Kidney epithelial cell (primary cell): ENCODE measurements around the gene CCDC200. TPM values are rescaled to one million over a fixed set of nuclear protein-coding genes. Genes with fewer than 3 reads are reported as not detected.
A peak's percentile ranks its signal among the peaks of the same experiment; 100 is the strongest.
"Not testable (repeated sequence)": the region's sequence is repeated elsewhere in the genome, so short reads cannot be mapped to it uniquely, and the experiment has no call there.

Source experiments
- DNase-seq: peaks from one replicate; pipeline ENCODE4 v3.0.0-alpha.2; 2010; ENCODE audit warnings: low read depth
- H3K27me3 ChIP-seq: 2 replicates; pipeline ENCODE4 v1.6.0; 2011; ENCODE audit warnings: low read length; ENCODE audit not compliant: control insufficient read depth, insufficient read depth
- H3K36me3 ChIP-seq: 2 replicates; pipeline ENCODE4 v1.5.1; 2011; ENCODE audit warnings: low read length; ENCODE audit not compliant: control insufficient read depth, insufficient read depth
- H3K4me3 ChIP-seq: 2 replicates; pipeline ENCODE4 v1.5.1; 2011; ENCODE audit warnings: low read depth, mild to moderate bottlenecking, control low read depth, low read length
- total RNA-seq: library from RNA; depleted of rRNA; stranded (reverse); fragments of >200 nt; gene quantifications from 2 replicates; pipeline ENCODE4 v1.2.3, GENCODE V29; 2015
- TF ChIP-seq, protein P1 (sequence below): IDR thresholded peaks from 2 replicates; pipeline ENCODE4 v1.5.1; 2011; ENCODE audit warnings: mild to moderate bottlenecking, moderate library complexity, low read length, control low read depth, inconsistent platforms; ENCODE audit not compliant: insufficient read depth, poor library complexity, severe bottlenecking

The CCDC200 gene
- total RNA-seq, 1 donor from 2014 or later = not detected

DNA sequence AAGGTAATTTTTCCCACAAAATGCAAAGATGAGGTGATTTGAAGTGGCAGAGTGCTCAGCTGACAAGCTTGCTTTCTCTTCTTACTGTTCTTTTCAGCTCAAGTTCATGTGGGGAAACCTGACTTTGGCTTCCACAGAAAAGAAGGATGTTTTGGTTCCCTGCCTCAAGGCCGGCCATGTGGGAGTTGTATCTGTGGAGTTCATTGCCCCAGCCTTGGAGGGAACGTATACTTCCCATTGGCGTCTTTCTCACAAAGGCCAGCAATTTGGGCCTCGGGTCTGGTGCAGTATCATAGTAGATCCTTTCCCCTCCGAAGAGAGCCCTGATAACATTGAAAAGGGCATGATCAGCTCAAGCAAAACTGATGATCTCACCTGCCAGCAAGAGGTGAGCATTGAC, 35.2 kb downstream of the CCDC200 start:
- peaks cover 9% of the 10 kb centered on the region for H3K36me3 ChIP-seq

DNA sequence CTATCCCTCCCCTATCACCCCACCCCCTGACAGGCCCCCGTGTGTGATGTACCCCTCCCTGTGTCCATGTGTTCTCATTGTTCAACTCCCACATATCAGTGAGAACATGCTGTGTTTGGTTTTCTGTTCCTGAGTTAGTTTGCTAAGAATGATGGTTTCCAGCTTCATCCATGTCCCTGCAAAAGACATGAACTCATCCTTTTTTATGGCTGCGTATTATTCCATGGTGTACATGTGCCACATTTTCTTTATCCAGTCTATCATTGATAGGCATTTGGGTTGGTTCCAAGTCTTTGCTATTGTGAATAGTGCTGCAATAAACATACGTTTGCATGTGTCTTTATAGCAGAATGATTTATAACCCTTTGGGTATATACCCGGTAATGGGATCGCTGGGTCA, 41.8 kb downstream of the CCDC200 start:
- not testable (repeated sequence) for H3K27me3 ChIP-seq, H3K36me3 ChIP-seq, H3K4me3 ChIP-seq, DNase-seq

More for the DNA sequence above, 35.2 kb downstream of the CCDC200 start:
- no peaks in the 10 kb centered on the region for H3K27me3 ChIP-seq
- TF ChIP-seq, protein P1, sequence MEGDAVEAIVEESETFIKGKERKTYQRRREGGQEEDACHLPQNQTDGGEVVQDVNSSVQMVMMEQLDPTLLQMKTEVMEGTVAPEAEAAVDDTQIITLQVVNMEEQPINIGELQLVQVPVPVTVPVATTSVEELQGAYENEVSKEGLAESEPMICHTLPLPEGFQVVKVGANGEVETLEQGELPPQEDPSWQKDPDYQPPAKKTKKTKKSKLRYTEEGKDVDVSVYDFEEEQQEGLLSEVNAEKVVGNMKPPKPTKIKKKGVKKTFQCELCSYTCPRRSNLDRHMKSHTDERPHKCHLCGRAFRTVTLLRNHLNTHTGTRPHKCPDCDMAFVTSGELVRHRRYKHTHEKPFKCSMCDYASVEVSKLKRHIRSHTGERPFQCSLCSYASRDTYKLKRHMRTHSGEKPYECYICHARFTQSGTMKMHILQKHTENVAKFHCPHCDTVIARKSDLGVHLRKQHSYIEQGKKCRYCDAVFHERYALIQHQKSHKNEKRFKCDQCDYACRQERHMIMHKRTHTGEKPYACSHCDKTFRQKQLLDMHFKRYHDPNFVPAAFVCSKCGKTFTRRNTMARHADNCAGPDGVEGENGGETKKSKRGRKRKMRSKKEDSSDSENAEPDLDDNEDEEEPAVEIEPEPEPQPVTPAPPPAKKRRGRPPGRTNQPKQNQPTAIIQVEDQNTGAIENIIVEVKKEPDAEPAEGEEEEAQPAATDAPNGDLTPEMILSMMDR = no peak
- H3K4me3 ChIP-seq = no peak overlapping the region
- no peak for DNase-seq

DNA sequence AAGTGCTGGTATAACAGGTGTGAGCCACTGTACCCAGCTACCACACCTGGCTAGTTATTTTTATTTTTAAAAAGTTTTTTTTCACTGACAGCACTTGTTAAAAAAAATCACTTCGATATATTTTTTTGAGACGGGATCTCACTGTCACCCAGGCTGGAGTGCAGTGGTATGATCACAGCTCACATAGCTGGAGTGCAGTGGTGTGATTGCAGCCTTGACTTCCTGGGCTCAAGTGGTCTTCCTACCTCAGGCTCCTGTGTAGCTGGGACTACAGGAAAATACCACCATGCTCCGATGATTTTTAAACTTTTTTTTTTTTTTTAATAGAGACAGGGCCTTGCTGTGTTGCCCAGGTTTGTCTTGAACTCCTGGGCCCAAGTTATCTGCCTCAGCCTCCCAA, 44.5 kb downstream of the CCDC200 start:
- peaks cover 1% of the 10 kb centered on the region for H3K36me3 ChIP-seq
- H3K27me3 ChIP-seq = no peaks in the 10 kb centered on the region
- TF ChIP-seq, protein P1 = no peak
- no peak for DNase-seq
- H3K4me3 ChIP-seq = no peak overlapping the region

DNA sequence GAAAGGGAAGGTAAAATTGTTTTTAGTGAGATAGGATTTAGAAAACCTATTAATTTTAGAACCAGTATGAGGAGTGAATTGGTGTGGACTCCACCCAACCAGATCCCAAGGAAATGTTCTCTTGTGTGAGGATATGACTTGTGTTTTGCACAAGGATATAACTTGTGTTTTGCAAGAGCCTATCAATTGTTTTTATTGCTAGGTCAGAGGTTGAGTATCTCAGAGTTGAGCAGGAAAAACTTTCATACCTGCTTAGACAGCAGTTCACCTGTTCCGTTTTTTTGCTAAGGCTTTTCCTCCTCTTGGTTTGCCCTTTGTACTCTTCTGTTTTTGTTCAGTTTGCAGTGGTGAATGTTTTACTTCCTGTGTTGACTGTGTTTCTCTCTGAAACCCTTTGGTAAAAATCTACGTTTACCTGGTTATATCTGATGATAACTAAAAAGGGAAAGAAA, 52.3 kb downstream of the CCDC200 start:
- H3K36me3 ChIP-seq = peaks cover 1% of the 10 kb centered on the region
- no peak overlapping the region for H3K4me3 ChIP-seq
- DNase-seq = no peak
- H3K27me3 ChIP-seq = no peaks in the 10 kb centered on the region
- TF ChIP-seq, protein P1 = no peak

DNA sequence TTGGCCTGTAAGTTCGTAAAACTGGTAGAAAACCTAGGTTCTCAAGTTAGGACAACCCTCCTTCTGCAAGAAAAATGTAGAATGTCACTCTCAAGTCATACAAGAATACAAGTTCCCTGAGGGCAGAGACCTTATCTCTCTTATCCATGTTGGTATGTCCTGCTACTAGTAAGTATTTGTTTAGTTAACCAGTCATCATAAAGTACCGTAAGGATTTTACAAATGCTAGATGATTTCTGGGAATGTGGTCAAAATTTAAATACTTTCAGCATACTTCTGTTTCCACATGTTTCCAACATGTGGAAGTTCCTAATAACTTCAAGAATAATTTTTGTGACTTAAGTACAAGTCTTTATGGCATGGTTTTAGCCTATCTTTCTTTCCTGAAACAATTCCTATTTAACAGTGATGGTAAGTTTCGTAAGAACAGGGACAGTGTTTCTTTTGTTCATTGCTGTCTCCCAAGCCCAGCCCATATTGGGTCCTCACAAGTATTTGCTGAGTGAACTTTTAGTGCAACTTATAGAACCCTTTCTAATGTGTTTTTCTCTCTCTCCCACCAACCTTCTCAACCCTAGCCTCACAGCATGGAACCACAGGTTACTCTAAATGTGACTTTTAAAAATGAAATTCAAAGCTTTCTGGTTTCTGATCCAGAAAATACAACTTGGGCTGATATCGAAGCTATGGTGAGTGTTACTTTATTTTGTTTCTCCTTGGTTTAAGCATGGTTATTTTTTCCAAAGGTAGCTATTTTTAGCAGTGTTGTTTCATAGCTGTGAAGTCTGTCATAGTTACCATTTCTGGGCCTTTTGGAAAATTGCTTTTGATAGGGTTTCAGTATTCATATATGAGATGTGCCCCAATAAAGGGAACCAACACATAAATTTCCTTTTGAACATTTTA, 53.0 kb downstream of the CCDC200 start:
- TF ChIP-seq, protein P1 = no peak
- Histone ChIP-seq H3K4me3 (no peak overlapping the region), H3K36me3 (peaks cover 1% of the 10 kb centered on the region), H3K27me3 (no peaks in the 10 kb centered on the region)
- DNase-seq = no peak

DNA sequence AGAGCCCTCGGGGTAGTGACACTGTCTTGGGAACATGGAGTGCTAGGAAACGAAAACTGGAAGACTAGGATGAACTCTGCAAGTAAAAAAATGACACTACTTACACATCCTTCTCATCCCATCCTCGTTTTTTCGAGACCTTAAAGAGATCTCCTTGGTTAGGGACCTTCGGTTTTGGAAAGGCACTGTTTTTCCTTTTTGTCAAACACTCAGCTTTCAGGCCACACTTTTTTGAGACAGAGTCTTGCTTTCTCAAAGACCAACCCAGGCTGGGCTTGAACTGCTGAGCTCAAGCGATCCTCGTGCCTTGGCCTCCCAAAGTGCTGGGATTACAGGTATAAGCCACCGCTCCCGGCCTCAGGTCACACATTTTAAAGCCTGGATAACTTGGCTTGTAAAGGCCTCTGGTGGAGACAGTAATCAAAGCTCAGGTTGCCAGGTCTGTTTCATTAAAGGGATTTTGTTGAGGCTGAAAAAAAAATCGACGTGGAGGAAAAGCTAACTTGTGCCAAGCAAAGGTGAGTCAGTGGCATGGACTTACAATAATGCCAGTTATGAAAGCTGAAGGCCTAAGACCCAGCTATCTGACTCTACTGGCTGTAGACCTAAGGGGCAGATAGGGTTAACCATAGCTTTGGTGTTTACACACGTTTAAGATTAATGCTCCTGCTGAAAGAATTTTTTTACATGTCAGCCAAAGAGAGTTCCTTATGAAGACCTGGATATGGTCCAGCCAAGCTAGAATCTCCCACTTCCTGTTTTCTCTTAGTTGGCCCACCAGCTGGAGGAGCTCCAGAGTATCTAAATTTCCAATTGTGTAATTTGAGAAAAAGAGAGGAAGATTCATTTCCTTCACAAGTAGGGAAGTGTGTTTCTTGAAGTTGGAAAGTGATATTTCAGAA, 56.6 kb downstream of the CCDC200 start:
- peak; percentile 80 for DNase-seq
- TF ChIP-seq, protein P1 = peak; percentile 52
- peaks cover 1% of the 10 kb centered on the region for H3K36me3 ChIP-seq
- H3K4me3 ChIP-seq = peak overlapping the region; percentile 67
- H3K27me3 ChIP-seq = no peaks in the 10 kb centered on the region
